PFSK-1 (cell line): ENCODE results near the gene THNSL1.

Experiments
- FOXP2 ChIP-seq: optimal IDR thresholded peaks from 2 replicates; pipeline ENCODE3; 2011; ENCODE audit warnings: borderline replicate concordance, control low read depth, inconsistent platforms; ENCODE audit not compliant: insufficient read depth; ENCODE audit errors: extremely low read length, extremely low read depth
- POLR2AphosphoS5 ChIP-seq: IDR thresholded peaks from 2 replicates; pipeline ENCODE4 v1.6.1; 2012; ENCODE audit warnings: low read depth, mild to moderate bottlenecking, control low read depth, low read length, moderate library complexity
- SIN3A ChIP-seq: IDR thresholded peaks from 2 replicates; pipeline ENCODE4 v1.6.1; 2012; ENCODE audit warnings: mild to moderate bottlenecking, low read length, moderate library complexity, borderline replicate concordance; ENCODE audit not compliant: insufficient read depth
- TAF1 ChIP-seq: IDR thresholded peaks from 2 replicates; pipeline ENCODE4 v1.6.1; 2012; ENCODE audit warnings: low read length, control low read depth, borderline replicate concordance; ENCODE audit not compliant: insufficient read depth
- TF ChIP-seq, protein P1 (sequence below), 2 experiments: IDR thresholded peaks; 2 replicates each; pipeline versions ENCODE4 v1.6.1 to v1.8.0; 2011 to 2012; ENCODE audit warnings: low read depth in 2 of 2, low read length in 2 of 2, control low read depth in 1 of 2, inconsistent platforms in 1 of 2, mild to moderate bottlenecking in 1 of 2, moderate library complexity in 1 of 2; ENCODE audit not compliant: insufficient read depth in 1 of 2

THNSL1 gene

DNA sequence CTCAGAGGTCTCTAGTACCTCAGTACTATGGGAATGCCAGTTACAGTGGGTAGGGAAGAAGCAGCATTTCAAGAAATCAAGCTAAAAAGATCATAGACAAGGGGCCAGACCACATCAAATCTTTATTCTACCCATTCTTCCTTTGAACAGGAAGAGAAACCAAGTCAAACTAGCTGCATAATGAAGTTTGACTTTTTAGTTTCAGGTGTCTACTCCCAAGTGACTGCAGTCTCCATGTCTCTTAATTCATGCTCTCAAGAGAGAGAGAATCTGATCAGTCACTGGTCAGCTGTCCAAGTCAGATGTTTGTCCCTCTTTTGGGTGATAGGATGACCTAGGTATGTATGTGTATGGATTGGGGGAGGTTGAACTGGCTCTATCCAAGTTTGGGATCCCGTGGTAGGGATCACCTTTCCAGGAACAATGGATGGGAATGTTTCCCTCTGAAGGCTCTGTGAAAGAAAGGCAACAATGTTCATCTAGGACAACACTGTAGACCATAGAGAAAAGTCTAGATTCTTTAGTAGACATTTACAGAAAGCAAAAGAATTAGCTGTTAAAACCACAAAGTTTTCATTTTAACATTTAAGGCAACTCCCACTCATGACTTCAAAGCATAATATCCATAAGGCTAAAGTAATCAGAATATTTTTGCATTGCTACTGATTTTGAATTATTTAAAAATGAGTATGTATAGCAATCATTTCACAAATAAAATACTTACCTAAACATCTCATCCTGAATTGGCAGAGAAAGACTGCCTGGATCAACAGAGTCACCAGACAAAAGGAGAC is 33.9 kb upstream of the THNSL1 start:
- TF ChIP-seq POLR2AphosphoS5 (no peak), SIN3A (no peak), FOXP2 (no peak), TAF1 (no peak)
- TF ChIP-seq, protein P1, sequence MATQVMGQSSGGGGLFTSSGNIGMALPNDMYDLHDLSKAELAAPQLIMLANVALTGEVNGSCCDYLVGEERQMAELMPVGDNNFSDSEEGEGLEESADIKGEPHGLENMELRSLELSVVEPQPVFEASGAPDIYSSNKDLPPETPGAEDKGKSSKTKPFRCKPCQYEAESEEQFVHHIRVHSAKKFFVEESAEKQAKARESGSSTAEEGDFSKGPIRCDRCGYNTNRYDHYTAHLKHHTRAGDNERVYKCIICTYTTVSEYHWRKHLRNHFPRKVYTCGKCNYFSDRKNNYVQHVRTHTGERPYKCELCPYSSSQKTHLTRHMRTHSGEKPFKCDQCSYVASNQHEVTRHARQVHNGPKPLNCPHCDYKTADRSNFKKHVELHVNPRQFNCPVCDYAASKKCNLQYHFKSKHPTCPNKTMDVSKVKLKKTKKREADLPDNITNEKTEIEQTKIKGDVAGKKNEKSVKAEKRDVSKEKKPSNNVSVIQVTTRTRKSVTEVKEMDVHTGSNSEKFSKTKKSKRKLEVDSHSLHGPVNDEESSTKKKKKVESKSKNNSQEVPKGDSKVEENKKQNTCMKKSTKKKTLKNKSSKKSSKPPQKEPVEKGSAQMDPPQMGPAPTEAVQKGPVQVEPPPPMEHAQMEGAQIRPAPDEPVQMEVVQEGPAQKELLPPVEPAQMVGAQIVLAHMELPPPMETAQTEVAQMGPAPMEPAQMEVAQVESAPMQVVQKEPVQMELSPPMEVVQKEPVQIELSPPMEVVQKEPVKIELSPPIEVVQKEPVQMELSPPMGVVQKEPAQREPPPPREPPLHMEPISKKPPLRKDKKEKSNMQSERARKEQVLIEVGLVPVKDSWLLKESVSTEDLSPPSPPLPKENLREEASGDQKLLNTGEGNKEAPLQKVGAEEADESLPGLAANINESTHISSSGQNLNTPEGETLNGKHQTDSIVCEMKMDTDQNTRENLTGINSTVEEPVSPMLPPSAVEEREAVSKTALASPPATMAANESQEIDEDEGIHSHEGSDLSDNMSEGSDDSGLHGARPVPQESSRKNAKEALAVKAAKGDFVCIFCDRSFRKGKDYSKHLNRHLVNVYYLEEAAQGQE (IDR thresholded peaks at IDR 0.05; ENCODE audit: insufficient read depth in 1 of 2, low read depth in 2 of 2, low read length in 2 of 2), result no peak

DNA sequence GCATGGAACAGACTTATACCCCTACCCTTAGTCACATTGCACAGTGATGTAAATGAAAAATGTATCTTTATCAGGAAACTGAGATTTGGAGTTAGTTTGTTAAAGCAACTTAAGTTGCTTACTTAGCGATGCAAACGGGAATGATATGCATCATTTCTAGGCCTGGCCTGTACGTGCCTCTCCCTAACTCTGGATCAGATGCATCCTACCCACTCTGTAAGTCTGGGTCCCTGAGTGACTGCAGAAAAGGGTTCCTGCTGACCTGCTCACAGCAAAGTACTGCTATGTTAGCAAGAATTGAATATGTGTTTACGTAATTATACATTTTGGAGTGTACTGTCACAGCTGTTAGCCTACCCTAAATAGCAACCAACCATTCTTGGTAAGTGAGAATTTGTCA is 33.3 kb upstream of the THNSL1 start:
- TF ChIP-seq, protein P1 (IDR thresholded peaks at IDR 0.05; ENCODE audit: insufficient read depth in 1 of 2, low read depth in 2 of 2, low read length in 2 of 2), result no peak
- TF ChIP-seq TAF1 (no peak), FOXP2 (no peak), SIN3A (no peak), POLR2AphosphoS5 (no peak)

DNA sequence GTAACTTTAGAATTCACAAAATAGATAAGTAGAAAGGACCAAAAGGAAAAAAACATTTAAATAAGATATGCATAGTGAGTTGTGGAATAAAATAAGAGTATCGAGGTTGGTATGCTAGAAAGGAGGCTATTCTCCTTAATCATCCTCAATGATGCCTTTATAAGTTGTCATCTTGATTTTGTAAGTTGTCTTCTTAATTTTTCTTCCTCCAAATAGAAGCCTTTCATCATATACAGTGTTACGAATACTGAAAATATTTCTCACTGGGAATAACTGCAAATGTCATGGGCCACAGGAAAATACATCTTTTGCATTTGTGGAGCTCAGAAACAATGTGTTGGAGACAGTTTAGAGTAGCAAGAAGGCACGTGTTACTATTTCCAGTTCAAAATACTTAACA is 32.5 kb upstream of the THNSL1 start:
- no peak for TF ChIP-seq FOXP2
- no peak for TF ChIP-seq POLR2AphosphoS5
- TF ChIP-seq, protein P1 (IDR thresholded peaks at IDR 0.05; ENCODE audit: insufficient read depth in 1 of 2, low read depth in 2 of 2, low read length in 2 of 2), result no peak
- TF ChIP-seq TAF1, result no peak
- no peak for TF ChIP-seq SIN3A

DNA sequence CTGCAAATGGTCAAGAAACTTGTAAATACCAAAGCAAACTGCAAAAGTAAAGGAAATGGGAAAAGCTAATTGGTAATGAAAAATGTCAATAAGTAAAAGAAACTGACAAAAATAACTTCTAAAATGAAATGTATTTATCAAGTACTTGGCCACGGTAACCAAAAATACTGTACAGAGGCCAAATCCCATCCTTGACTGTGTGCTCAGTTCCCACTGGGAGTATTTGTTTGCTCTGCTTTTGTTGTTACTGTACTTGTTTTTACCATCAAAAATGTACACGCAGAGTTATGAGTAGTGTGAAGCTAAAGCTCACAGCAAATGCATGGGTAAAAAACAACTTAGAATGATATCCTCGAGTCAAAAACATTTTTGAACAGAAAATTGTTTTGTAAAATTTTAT is 31.5 kb upstream of the THNSL1 start:
- TF ChIP-seq FOXP2 (no peak), POLR2AphosphoS5 (no peak), TAF1 (no peak), SIN3A (no peak)
- TF ChIP-seq, protein P1 (IDR thresholded peaks at IDR 0.05; ENCODE audit: insufficient read depth in 1 of 2, low read depth in 2 of 2, low read length in 2 of 2), result no peak
